ENCODE measurements around the gene NUCB2.

Gene NUCB2

GRCh38 chr11:17333799-17334586 is 57.5 kb downstream of the NUCB2 start:
- H3K4me3 ChIP-seq (ENCODE audit: low read length): no peak overlapping the region
- TF ChIP-seq ZNF274 (IDR thresholded peaks at IDR 0.05; ENCODE audit: low read depth, low read length): no peak

- no peak for TF ChIP-seq ZNF274 (IDR thresholded peaks at IDR 0.05; ENCODE audit: low read depth, low read length)
These were observed 66.7 kb downstream of the NUCB2 start for GRCh38 chr11:17343257-17343656.

GRCh38 chr11:17343907-17344306 is 67.4 kb downstream of the NUCB2 start:
- TF ChIP-seq ZNF274 (IDR thresholded peaks at IDR 0.05; ENCODE audit: low read depth, low read length): no peak
- no peak overlapping the region for H3K4me3 ChIP-seq (ENCODE audit: low read length)

More at GRCh38 chr11:17343257-17343656, 66.7 kb downstream of the NUCB2 start:
- H3K4me3 ChIP-seq (ENCODE audit: low read length): no peak overlapping the region

GRCh38 chr11:17347676-17348075 is 71.1 kb downstream of the NUCB2 start:
- no peak for TF ChIP-seq ZNF274 (IDR thresholded peaks at IDR 0.05; ENCODE audit: low read depth, low read length)
- H3K4me3 ChIP-seq (ENCODE audit: low read length): no peak overlapping the region

- no peak overlapping the region for H3K4me3 ChIP-seq (ENCODE audit: low read length)
- TF ChIP-seq ZNF274 (IDR thresholded peaks at IDR 0.05; ENCODE audit: low read depth, low read length): no peak
These were observed 74.1 kb downstream of the NUCB2 start for GRCh38 chr11:17350455-17351171.

GRCh38 chr11:17351172-17351509 is 74.6 kb downstream of the NUCB2 start:
- TF ChIP-seq ZNF274 (IDR thresholded peaks at IDR 0.05; ENCODE audit: low read depth, low read length): no peak
- H3K4me3 ChIP-seq (ENCODE audit: low read length): peak overlapping the region; percentile 47; the same call in 1 of the 2 replicates

GRCh38 chr11:17351510-17352176 is 75.1 kb downstream of the NUCB2 start, which contains the start of gene NCR3LG1:
NCR3LG1 (plus strand) TSS chr11:17351800; CDS start chr11:17351970, 170 bp downstream.
- TF ChIP-seq ZNF274 (IDR thresholded peaks at IDR 0.05; ENCODE audit: low read depth, low read length): no peak
- H3K4me3 ChIP-seq (ENCODE audit: low read length): peak within 1 kb of the TSS; percentile 47; the same call in 1 of the 2 replicates

- H3K4me3 ChIP-seq (ENCODE audit: low read length): peak overlapping the region; percentile 47; the same call in 1 of the 2 replicates
- TF ChIP-seq ZNF274 (IDR thresholded peaks at IDR 0.05; ENCODE audit: low read depth, low read length): no peak
These were observed 76.6 kb downstream of the NUCB2 start for GRCh38 chr11:17352950-17353820.

- peak overlapping the region; percentile 47 for H3K4me3 ChIP-seq (ENCODE audit: low read length)
- TF ChIP-seq ZNF274 (IDR thresholded peaks at IDR 0.05; ENCODE audit: low read depth, low read length): no peak
These were observed 77.5 kb downstream of the NUCB2 start for GRCh38 chr11:17353821-17354600.

- H3K4me3 ChIP-seq (ENCODE audit: low read length): no peak overlapping the region
- TF ChIP-seq ZNF274 (IDR thresholded peaks at IDR 0.05; ENCODE audit: low read depth, low read length): no peak
These were observed 78.1 kb downstream of the NUCB2 start for GRCh38 chr11:17354601-17354991.

- TF ChIP-seq ZNF274 (IDR thresholded peaks at IDR 0.05; ENCODE audit: low read depth, low read length): no peak
- H3K4me3 ChIP-seq (ENCODE audit: low read length): no peak overlapping the region
These were observed 90.0 kb downstream of the NUCB2 start for GRCh38 chr11:17366495-17366894.

- no peak for TF ChIP-seq ZNF274 (IDR thresholded peaks at IDR 0.05; ENCODE audit: low read depth, low read length)
- no peak overlapping the region for H3K4me3 ChIP-seq (ENCODE audit: low read length)
These were observed 92.0 kb downstream of the NUCB2 start for GRCh38 chr11:17368551-17368950.

GRCh38 chr11:17369094-17369493 is 92.6 kb downstream of the NUCB2 start:
- no peak overlapping the region for H3K4me3 ChIP-seq (ENCODE audit: low read length)
- TF ChIP-seq ZNF274 (IDR thresholded peaks at IDR 0.05; ENCODE audit: low read depth, low read length): no peak
